Mucosa of descending colon (tissue), 3 donors: ENCODE measurements around the gene WDR37. TPM values are rescaled to one million over a fixed set of nuclear protein-coding genes. Genes with fewer than 3 reads are reported as not detected.

ENCODE experiments used
- ATAC-seq: fragments of 200-7000 bp; cut with Tn5 transposase; one replicate; pipeline ENCODE4 v1.9.1; 2020; ENCODE audit warnings: mild to moderate bottlenecking, moderate library complexity
- DNase-seq, 3 donors: peaks; one replicate each; pipeline ENCODE4 v3.0.0-alpha.2; 2020
- H3K36me3 ChIP-seq: fragments of 200-600 bp; one replicate; pipeline ENCODE4 v1.8.0; 2021; ENCODE audit warnings: low read depth, mild to moderate bottlenecking
- H3K4me1 ChIP-seq: fragments of 200-600 bp; one replicate; pipeline ENCODE4 v1.8.0; 2021; ENCODE audit warnings: low read depth, mild to moderate bottlenecking
- H3K4me3 ChIP-seq: fragments of 200-600 bp; one replicate; pipeline ENCODE4 v1.8.0; 2021; ENCODE audit warnings: mild to moderate bottlenecking
- H3K9me3 ChIP-seq: fragments of 200-600 bp; one replicate; pipeline ENCODE4 v1.8.0; 2021; ENCODE audit warnings: mild to moderate bottlenecking
- intact Hi-C, 2 donors: fragments of 100-400 bp; cut with DNase I in 1 of 2; cut with micrococcal nuclease in 1 of 2; formaldehyde crosslinking; loops; one replicate each; pipeline versions ENCODE4 v1.11.0 to v1.11.1; 2022; cut with DNase I, micrococcal nuclease
- total RNA-seq, 3 donors: library from RNA; stranded (reverse); fragmentation: NEBNext Ultra II Directional in 2 of 3; extraction: Animal tissue kit (Norgen Biotek cat#: 25700) in 2 of 3; gene quantifications; one replicate each; pipeline versions ENCODE4 v1.2.1 to v1.2.4, GENCODE V29; 2021 to 2023
- TF ChIP-seq, protein P1 (sequence below): fragments of 200-600 bp; IDR thresholded peaks from one replicate; pipeline ENCODE4 v1.8.0; 2022; ENCODE audit warnings: antibody characterized with exemption, mild to moderate bottlenecking
- donor health status: DM: no; HTN: no; CAD: no; lungs with moderate emphysema.
- donor health status: DM: no; HTN: no; CAD: no.
- donor health status: DM: no; HTN: yes; CAD: no.

Gene WDR37
- total RNA-seq, 3 donors from 2014 or later, result 18.3 to 24.1 (median 20.8) TPM

DNA sequence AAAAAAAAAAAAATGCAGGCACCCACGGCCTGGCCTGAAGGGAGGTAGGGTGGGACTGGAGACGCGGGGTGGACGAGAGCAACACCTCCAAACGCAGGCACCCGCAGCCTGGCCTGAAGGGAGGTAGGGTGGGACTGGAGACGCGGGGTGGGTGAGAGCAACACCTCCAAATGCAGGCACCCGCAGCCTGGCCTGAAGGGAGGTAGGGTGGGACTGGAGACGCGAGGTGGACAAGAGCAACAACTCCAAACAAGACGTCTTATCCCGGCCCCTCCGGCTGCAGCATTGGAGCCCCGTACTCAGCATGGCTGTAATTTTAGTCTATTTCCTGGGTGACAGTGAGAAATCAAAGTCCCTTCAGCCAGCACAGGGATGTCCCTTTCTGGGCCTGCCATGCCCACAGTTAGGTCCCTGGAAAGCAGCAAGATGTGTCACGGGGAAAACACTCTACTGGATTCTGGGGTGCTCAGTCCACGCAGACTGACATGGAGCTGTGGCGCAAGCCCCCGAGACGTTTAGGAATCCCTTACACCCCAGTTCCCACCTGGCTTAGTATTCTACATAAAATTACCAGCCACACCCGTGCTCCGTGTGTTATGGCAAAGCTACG is 119.9 kb downstream of the WDR37 start:
- Histone ChIP-seq H3K4me1 (no peaks in the 10 kb centered on the region), H3K4me3 (no peak overlapping the region), H3K9me3 (no peaks in the 10 kb centered on the region), H3K36me3 (no peaks in the 10 kb centered on the region)
- TF ChIP-seq, protein P1, sequence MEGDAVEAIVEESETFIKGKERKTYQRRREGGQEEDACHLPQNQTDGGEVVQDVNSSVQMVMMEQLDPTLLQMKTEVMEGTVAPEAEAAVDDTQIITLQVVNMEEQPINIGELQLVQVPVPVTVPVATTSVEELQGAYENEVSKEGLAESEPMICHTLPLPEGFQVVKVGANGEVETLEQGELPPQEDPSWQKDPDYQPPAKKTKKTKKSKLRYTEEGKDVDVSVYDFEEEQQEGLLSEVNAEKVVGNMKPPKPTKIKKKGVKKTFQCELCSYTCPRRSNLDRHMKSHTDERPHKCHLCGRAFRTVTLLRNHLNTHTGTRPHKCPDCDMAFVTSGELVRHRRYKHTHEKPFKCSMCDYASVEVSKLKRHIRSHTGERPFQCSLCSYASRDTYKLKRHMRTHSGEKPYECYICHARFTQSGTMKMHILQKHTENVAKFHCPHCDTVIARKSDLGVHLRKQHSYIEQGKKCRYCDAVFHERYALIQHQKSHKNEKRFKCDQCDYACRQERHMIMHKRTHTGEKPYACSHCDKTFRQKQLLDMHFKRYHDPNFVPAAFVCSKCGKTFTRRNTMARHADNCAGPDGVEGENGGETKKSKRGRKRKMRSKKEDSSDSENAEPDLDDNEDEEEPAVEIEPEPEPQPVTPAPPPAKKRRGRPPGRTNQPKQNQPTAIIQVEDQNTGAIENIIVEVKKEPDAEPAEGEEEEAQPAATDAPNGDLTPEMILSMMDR, result no peak
- intact Hi-C loops, result no loop called here
- ATAC-seq (no peak), DNase-seq (no peak)

DNA sequence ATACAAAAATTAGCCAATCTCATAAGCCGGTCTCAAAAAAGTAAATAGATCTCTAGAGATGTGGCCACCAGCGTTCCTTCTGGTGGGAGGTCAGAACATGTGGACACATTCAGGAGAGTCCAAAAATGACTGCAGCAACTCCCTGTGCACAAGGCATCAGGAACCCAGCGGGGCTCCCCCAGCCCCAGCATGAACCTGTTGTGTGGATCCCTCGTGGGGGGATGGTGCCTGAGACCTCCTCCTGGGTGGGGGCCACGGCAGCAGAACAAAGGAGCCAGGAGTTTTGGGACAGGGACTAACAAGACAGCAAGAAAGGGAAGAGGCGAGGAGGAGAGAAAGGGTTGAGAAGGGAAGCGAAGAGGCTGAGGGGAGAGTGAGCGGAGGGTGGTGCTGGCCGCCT is 121.8 kb downstream of the WDR37 start:
- H3K9me3 ChIP-seq, result no peaks in the 10 kb centered on the region
- no peak for ATAC-seq
- no peak for DNase-seq
- no peaks in the 10 kb centered on the region for H3K4me1 ChIP-seq
- H3K4me3 ChIP-seq, result no peak overlapping the region
- no peaks in the 10 kb centered on the region for H3K36me3 ChIP-seq
- intact Hi-C loops, result no loop called here
- TF ChIP-seq, protein P1, result no peak

DNA sequence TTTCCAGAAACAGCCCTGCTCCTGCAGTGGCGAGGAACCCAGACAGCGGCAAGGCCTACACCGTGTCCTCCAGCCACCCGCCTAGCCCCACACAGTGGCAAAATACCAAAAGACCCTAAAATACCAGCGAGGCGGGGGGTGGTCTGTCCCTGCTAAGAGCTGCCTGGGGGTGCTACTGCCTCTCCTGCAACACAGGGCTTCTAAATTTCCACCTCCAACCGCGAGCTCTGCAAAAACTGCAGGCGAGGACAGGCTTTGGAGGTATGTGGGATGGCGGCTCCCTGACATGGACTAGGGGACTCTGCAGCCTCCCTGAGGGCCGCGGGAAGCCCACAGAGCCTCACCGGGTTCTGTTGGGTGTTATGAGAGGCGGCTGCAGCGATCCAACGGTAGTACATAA is 122.3 kb downstream of the WDR37 start:
- DNase-seq (no peak), ATAC-seq (no peak)
- Histone ChIP-seq H3K4me1 (no peaks in the 10 kb centered on the region), H3K9me3 (no peaks in the 10 kb centered on the region), H3K36me3 (no peaks in the 10 kb centered on the region), H3K4me3 (no peak overlapping the region)
- TF ChIP-seq, protein P1, result no peak
- intact Hi-C loops, result no loop called here

DNA sequence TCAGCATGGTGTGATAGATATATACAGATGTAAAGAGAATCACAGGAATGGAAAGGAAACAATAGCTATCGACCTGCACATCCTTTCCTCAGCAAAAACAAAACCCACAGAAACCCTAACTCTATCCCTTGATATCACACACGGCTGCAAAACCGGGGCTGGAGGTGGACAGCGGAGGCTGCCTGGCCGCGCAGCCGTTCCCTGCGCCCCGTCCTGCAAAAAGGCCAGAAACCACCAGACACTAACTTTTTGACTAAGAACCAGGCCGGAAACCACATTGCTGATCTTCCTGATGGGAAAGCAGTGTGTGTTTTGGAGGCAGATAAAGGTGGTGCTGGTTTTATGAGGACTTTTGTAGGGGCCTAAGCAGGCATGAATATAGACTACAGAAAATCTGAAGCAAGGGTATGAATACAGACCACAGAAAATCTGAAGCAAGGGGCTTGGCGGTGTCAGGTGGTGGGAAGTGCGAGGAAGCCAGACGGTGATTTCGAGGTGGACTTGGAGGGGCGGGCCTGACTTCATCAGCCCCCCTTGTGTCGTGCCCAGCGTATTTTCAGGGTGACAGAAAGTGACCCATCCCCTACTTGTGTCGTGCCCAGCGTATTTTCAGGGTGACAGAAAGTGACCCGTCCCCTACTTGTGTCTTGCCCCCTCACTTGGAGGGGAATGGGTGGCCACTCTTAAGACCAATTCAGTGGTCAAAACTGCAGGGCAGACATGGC is 123.3 kb downstream of the WDR37 start:
- Histone ChIP-seq H3K36me3 (no peaks in the 10 kb centered on the region), H3K9me3 (no peaks in the 10 kb centered on the region), H3K4me3 (no peak overlapping the region), H3K4me1 (no peaks in the 10 kb centered on the region)
- TF ChIP-seq, protein P1, result no peak
- DNase-seq (no peak), ATAC-seq (no peak)
- intact Hi-C loops, result no loop called here

DNA sequence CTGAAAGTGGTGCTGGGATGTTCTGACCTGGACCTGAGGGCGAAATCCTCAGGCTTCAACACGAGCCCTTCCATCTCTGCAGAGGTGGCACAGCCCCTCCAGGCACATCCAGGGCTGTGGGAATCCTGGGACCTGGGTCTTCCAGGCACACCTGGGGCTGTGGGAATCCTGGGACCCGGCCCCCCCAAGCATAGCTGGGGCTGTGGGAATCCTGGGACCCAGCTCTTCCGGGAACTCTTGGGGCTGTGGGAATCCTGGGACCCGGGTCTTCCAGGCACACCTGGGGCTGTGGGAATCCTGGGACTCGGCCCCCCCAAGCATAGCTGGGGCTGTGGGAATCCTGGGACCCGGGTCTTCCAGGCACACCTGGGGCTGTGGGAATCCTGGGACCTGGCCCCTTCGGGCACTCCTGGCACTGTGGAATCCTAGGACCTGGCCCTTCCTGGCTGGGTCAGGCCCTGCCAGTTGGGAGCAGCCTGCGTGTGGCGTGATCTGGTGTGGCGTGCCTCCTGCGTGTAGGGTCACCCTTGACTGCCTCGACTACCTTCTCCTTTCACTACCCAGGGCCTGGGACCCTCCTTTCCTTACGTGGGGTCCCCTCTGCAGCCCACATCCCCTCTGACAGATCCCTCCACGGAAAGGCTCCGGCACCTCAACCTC is 124.0 kb downstream of the WDR37 start:
- Histone ChIP-seq H3K4me1 (no peaks in the 10 kb centered on the region), H3K4me3 (no peak overlapping the region), H3K36me3 (no peaks in the 10 kb centered on the region), H3K9me3 (no peaks in the 10 kb centered on the region)
- ATAC-seq (no peak), DNase-seq (no peak)
- TF ChIP-seq, protein P1, result no peak
- intact Hi-C loops, result no loop called here
